Heart right ventricle (tissue), 16 donors: ENCODE measurements around the gene PRDM16. TPM values are rescaled to one million over a fixed set of nuclear protein-coding genes. Genes with fewer than 3 reads are reported as not detected.
A peak's percentile ranks its signal among the peaks of the same experiment; 100 is the strongest.

Experiments used
- ATAC-seq, 8 donors: fragments of 200-7000 bp; cut with Tn5 transposase; one replicate each; pipeline ENCODE4 v1.9.1; 2020; ENCODE audit warnings: mild to moderate bottlenecking in 8 of 8, moderate library complexity in 8 of 8, moderate number of reproducible peaks in 1 of 8
- DNase-seq, 2 donors: peaks; one replicate each; pipeline ENCODE4 v3.0.0-alpha.2; 2020
- H3K27ac ChIP-seq, 10 donors: fragments of 200-600 bp; sonication (generic) in 2 of 10; one replicate each; pipeline versions ENCODE4 v1.5.0 to v1.8.0; 2020 to 2022; ENCODE audit warnings: mild to moderate bottlenecking in 3 of 10
- H3K27me3 ChIP-seq, 7 donors: fragments of 200-600 bp; one replicate each; pipeline ENCODE4 v1.8.0; 2021 to 2022; ENCODE audit warnings: mild to moderate bottlenecking in 2 of 7
- H3K36me3 ChIP-seq, 9 donors: fragments of 200-600 bp; sonication (generic) in 1 of 9; one replicate each; pipeline versions ENCODE4 v1.5.0 to v1.8.0; 2020 to 2022; ENCODE audit warnings: mild to moderate bottlenecking in 2 of 9
- H3K4me1 ChIP-seq, 9 donors: fragments of 200-600 bp; sonication (generic) in 1 of 9; one replicate each; pipeline versions ENCODE4 v1.5.0 to v1.8.0; 2020 to 2022; ENCODE audit warnings: mild to moderate bottlenecking in 4 of 9
- H3K4me3 ChIP-seq, 10 donors: fragments of 200-600 bp; sonication (generic) in 2 of 10; one replicate each; pipeline versions ENCODE4 v1.5.0 to v1.8.0; 2020 to 2022; ENCODE audit warnings: mild to moderate bottlenecking in 7 of 10, moderate library complexity in 2 of 10
- H3K9me3 ChIP-seq, 11 donors: fragments of 200-600 bp in 10 of 11; sonication (generic) in 2 of 11; one replicate each; pipeline versions ENCODE4 v1.5.0 to v1.8.0; 2013 to 2022; ENCODE audit warnings: mild to moderate bottlenecking in 2 of 11, control low read depth in 1 of 11, moderate library complexity in 1 of 11
- WGBS, 2 donors: extraction: QIAGEN DNeasy Blood & Tissue Kit; methylation state at CpG; one replicate each; pipeline ENCODE4 v1.1.7; 2013; ENCODE audit warnings: inconsistent platforms in 1 of 2; 5-methylcytosine and 5-hydroxymethylcytosine counted together
- intact Hi-C, 10 donors: fragments of 100-400 bp; cut with DNase I; formaldehyde crosslinking; loops; one replicate each; pipeline versions ENCODE4 v1.11.1 to v1.14.2; 2022
- polyA plus RNA-seq, 2 donors: library from polyadenylated mRNA; stranded (reverse); fragments of 200-250 nt; gene quantifications; one replicate each; pipeline ENCODE4 v1.2.3, GENCODE V29; 2013
- total RNA-seq, 10 donors: library from RNA; stranded (reverse); fragmentation: NEBNext Ultra II Directional in 3 of 10; extraction: Animal tissue kit (Norgen Biotek cat#: 25700) in 3 of 10; gene quantifications; one replicate each; pipeline versions ENCODE4 v1.2.1 to v1.2.4, GENCODE V29; 2021 to 2023
- TF ChIP-seq, protein P1 (sequence below), 9 donors: fragments of 200-600 bp; sonication (generic) in 2 of 9; IDR thresholded peaks; one replicate each; pipeline versions ENCODE4 v1.5.0 to v1.8.0; 2021 to 2022; ENCODE audit warnings: antibody characterized with exemption in 9 of 9, mild to moderate bottlenecking in 5 of 9, moderate library complexity in 1 of 9
- donor health status: Arrhythmogenic right ventricular cardiomyopathy.
- donor health status: ischemic (EF 13 %, LVEDD 7.1; RV severe dilation, severe dysfunction).
- donor health status: healthy with polysubstance abuse.
- donor health status: DM: no; HTN: yes; CAD: no.
- donor health status: DM: no; HTN: no; CAD: no.
- donor health status: ischemic (EF 25% LVEDD 6.9; RV normal size, moderate dysfunction).
- donor health status: ischemic (EF 25% LVEDD 5.7; RV mildly dilated, moderate dysfunction).
- donor health status: healthy.
- donor health status: DM: yes; HTN: yes; CAD: no.
- donor health status: Ischemic cardiomyopathy.
- donor health status: ischemic (EF 35%, LVEDD 5.7; RV mildly dilated, moderate dysfunction).
- donor health status: nonischemic (EF 11% LVEDD 7.7; RV severe dilation, severe dysfunction).
- donor health status: DM: yes; HTN: yes; CAD: no.
- donor health status: PGD.
- donor health status: ischemic (EF 29% LVEDD 5.4; RV normal size, mild dysfunction).
- donor health status: nonischemic (EF 23%, LVEDD 6.1; RV moderate dilation, normal function).

The PRDM16 gene
- total and polyA plus RNA-seq, 12 donors: 4.1 to 25.9 (median 14.8) TPM

DNA sequence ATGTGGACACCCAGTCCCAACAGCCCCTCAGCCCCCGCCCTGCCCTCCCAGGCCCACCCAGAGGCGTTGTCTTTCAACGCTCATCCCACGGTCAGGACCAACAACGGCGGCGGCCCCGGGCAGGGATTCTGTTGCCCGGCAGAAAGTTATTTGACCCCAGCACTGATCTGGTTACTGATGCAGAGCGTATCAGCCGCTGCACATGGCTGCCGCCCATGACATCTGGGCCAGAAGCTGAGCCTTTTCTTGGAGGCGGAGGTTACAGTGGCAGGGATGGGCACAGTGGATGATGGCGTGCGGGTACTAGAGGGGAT, 258.3 kb downstream of the PRDM16 start:
- TF ChIP-seq, protein P1, sequence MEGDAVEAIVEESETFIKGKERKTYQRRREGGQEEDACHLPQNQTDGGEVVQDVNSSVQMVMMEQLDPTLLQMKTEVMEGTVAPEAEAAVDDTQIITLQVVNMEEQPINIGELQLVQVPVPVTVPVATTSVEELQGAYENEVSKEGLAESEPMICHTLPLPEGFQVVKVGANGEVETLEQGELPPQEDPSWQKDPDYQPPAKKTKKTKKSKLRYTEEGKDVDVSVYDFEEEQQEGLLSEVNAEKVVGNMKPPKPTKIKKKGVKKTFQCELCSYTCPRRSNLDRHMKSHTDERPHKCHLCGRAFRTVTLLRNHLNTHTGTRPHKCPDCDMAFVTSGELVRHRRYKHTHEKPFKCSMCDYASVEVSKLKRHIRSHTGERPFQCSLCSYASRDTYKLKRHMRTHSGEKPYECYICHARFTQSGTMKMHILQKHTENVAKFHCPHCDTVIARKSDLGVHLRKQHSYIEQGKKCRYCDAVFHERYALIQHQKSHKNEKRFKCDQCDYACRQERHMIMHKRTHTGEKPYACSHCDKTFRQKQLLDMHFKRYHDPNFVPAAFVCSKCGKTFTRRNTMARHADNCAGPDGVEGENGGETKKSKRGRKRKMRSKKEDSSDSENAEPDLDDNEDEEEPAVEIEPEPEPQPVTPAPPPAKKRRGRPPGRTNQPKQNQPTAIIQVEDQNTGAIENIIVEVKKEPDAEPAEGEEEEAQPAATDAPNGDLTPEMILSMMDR (IDR thresholded peaks at IDR 0.05): no peak
- no peak for ATAC-seq
- 57 to 67% methylated on average over 15 of the region's 15 CpGs for whole genome bisulfite sequencing, 2 donors
- Histone ChIP-seq H3K4me1 (peaks cover 11 to 61% (median 36%) of the 10 kb centered on the region in 9 donors), H3K9me3 (no peaks in the 10 kb centered on the region), H3K4me3 (no peak overlapping the region), H3K27me3 (peaks cover 0 to 37% (median 12%) of the 10 kb centered on the region in 7 donors), H3K27ac (peak overlapping the region in 7 of 10 donors; percentile 41 to 80 (median 65)), H3K36me3 (no peaks in the 10 kb centered on the region)
- no peak for DNase-seq
- intact Hi-C loops: no loop called here

DNA sequence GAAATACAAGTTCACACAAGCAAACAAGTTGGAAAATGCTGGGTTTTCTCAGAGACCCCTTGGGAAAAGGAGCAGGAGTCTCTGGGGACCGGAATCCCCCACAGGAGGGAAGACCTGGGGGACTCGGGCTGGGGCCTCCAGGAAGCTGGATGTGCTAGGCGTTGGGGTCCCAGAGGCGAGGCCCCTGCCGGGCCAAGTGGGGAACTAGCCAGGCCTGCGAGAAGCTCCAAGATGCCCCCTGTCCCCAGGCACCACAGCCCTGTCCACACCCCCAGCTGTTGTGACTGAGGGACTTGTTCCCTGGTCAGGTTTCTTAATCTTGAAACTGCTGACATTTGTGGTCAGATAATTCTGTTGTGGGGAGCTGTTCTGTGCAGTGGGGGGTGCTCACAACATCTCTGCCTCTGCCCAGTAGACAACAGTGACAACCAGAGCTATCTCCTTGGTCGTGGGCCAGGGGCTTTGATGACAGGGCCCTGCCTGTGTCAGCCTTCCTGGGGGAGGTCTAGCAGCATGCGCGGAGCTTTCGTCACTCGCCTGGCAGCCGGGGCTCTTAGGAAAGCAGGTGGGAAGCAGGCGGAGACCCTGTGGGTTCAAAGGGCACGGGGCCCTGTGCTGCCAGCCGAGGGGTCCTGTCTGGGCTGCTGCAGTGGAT, 259.1 kb downstream of the PRDM16 start:
- peak overlapping the region in 9 of 10 donors; percentile 16 to 80 (median 65) for H3K27ac ChIP-seq
- peak; percentile 67 to 71 for DNase-seq
- 33 to 46% methylated on average over 15 of the region's 15 CpGs for WGBS, 2 donors
- H3K4me3 ChIP-seq: no peak overlapping the region
- H3K9me3 ChIP-seq: no peaks in the 10 kb centered on the region
- intact Hi-C loops: no loop called here
- ATAC-seq: peak; percentile 44 to 88 (median 79)
- peaks cover 0 to 35% (median 12%) of the 10 kb centered on the region in 7 donors for H3K27me3 ChIP-seq
- TF ChIP-seq, protein P1 (IDR thresholded peaks at IDR 0.05): no peak
- no peaks in the 10 kb centered on the region for H3K36me3 ChIP-seq
- peaks cover 8 to 63% (median 34%) of the 10 kb centered on the region in 9 donors for H3K4me1 ChIP-seq

DNA sequence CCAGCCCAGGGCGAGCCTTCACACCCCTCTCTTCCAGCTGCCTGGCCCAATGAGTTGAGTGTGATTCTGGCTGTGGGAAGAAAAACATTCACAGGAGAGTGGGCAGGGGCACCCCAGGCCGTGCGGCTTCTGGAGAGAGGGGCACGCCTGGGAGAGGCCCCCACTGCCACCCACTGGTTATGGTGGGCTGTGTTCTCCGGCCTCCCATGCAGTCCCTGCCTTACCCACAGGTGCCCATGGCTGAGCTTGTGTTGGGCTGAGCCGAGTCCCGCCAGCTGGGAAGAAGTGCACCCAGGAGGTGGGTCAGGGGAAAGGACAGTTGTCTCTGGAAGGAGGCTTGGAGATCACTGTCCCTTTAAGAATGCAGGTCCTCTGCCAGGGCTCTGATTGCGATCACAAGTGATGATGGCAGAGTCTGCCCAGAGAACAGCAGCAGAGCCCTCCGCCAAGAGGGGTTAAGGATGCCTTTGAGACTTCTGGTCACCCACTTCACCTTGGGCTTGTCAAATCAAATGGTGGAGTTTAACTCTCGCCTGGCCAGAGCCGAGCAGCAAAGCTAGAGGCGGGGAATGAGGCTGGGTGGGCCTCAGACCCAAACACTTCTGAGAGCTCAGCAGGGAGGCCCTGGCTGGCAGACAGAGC, 260.8 kb downstream of the PRDM16 start:
- WGBS, 2 donors: 62 to 76% methylated on average over 12 of the region's 12 CpGs
- Histone ChIP-seq H3K27me3 (peaks cover 0 to 22% (median 0%) of the 10 kb centered on the region in 7 donors), H3K27ac (peak overlapping the region in 6 of 10 donors; percentile 10 to 80 (median 70)), H3K4me3 (no peak overlapping the region), H3K4me1 (peaks cover 0 to 63% (median 33%) of the 10 kb centered on the region in 9 donors), H3K36me3 (no peaks in the 10 kb centered on the region), H3K9me3 (no peaks in the 10 kb centered on the region)
- no peak for ATAC-seq
- TF ChIP-seq, protein P1 (IDR thresholded peaks at IDR 0.05): no peak
- intact Hi-C loops: no loop called here
- no peak for DNase-seq

DNA sequence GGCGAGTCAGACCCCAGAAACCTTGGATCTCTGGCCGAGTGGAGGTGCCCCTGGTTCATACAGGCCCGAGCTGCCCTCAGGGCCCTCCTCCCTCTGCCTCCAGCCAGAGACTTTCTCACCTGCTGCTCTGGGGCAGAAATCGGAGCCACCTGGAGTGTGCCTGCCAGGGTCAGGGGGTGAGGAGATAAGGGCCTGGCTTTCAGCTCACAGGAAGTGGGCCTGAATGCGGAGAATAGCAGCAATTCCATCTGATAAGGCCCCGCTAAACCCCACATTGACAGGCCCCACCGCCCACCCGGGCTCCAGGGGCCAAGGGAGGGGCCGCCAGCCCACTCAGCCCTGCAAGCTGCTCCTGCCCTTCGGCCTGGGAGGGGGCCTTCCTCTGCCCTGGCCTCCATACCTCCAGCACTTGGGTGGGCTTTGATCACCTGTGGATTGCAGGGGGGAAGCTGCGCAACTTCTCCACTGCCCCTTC, 261.8 kb downstream of the PRDM16 start:
- Histone ChIP-seq H3K27me3 (peaks cover 0 to 12% (median 0%) of the 10 kb centered on the region in 7 donors), H3K9me3 (no peaks in the 10 kb centered on the region), H3K4me3 (no peak overlapping the region), H3K36me3 (no peaks in the 10 kb centered on the region), H3K4me1 (peaks cover 0 to 69% (median 40%) of the 10 kb centered on the region in 9 donors), H3K27ac (no peak overlapping the region)
- ATAC-seq (no peak), DNase-seq (no peak)
- TF ChIP-seq, protein P1 (IDR thresholded peaks at IDR 0.05): no peak
- WGBS, 2 donors: 57 to 61% methylated on average over 11 of the region's 11 CpGs
- intact Hi-C loops: no loop called here
